SIG-M5 (cell line): Measurements from ENCODE around the gene NCOR2.

Experiments used
- DNase-seq: peaks from one replicate; lab custom pipeline; 2025; lab: John Stamatoyannopoulos, UW

NCOR2 gene

GRCh38 chr12:124566997-124567672 lies at the start of gene NCOR2:
Gene NCOR2, minus strand, starts transcription at chr12:124567612. Its CDS starts 72,361 bp downstream, at chr12:124495251.
- DNase-seq: no peak

GRCh38 chr12:124616394-124617221 lies 49.2 kb upstream of the NCOR2 start:
- no peak for DNase-seq

- DNase-seq: no peak
Observed at GRCh38 chr12:124614512-124615292, 47.3 kb upstream of the NCOR2 start.

GRCh38 chr12:124613151-124613585 lies 45.8 kb upstream of the NCOR2 start:
- DNase-seq: no peak

GRCh38 chr12:124612410-124612680 lies 44.9 kb upstream of the NCOR2 start:
- DNase-seq: no peak

GRCh38 chr12:124611559-124612409 lies 44.4 kb upstream of the NCOR2 start:
- DNase-seq: no peak

- no peak for DNase-seq
Observed at GRCh38 chr12:124610629-124611558, 43.5 kb upstream of the NCOR2 start.

GRCh38 chr12:124610021-124610612 lies 42.7 kb upstream of the NCOR2 start:
- no peak for DNase-seq

GRCh38 chr12:124609041-124609989 lies 41.9 kb upstream of the NCOR2 start:
- DNase-seq: no peak

GRCh38 chr12:124608450-124608870 lies 41.0 kb upstream of the NCOR2 start:
- DNase-seq: no peak

- DNase-seq: no peak
Observed at GRCh38 chr12:124607681-124608425, 40.4 kb upstream of the NCOR2 start.

- DNase-seq: no peak
Observed at GRCh38 chr12:124605883-124606774, 38.7 kb upstream of the NCOR2 start.

- no peak for DNase-seq
Observed at GRCh38 chr12:124605150-124605882, 37.9 kb upstream of the NCOR2 start.

- DNase-seq: no peak
Observed at GRCh38 chr12:124604264-124604680, 36.9 kb upstream of the NCOR2 start.

GRCh38 chr12:124603831-124604251 lies 36.4 kb upstream of the NCOR2 start:
- DNase-seq: no peak

GRCh38 chr12:124603100-124603541 lies 35.7 kb upstream of the NCOR2 start:
- DNase-seq: no peak
